ENCODE measurements around the gene SIPA1L3.

The SIPA1L3 gene

DNA sequence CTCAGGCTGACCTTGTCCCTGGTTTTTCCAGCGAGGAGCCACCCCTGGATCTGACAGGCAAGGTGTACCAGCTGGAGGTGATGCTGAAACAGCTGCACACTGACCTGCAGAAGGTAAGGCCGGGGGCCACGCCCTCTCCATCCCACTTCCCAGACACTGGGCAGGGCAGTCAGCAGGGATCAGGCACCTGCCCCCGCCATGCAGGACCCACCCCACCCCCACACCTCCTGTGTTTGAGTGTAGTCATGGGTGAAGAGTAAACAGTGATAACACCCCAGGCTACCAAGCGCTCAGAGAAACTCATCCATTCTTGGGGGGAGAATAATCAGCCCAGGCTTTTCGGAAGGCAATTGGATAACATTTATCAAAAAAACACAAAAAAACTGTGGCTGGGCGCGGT, 297.1 kb downstream of the SIPA1L3 start:
- H3K9ac ChIP-seq (ENCODE audit: low read length) = no peak overlapping the region
- TF ChIP-seq EZH2 (IDR thresholded peaks at IDR 0.05; ENCODE audit: borderline replicate concordance, low read length) = no peak
- TF ChIP-seq, protein P1, sequence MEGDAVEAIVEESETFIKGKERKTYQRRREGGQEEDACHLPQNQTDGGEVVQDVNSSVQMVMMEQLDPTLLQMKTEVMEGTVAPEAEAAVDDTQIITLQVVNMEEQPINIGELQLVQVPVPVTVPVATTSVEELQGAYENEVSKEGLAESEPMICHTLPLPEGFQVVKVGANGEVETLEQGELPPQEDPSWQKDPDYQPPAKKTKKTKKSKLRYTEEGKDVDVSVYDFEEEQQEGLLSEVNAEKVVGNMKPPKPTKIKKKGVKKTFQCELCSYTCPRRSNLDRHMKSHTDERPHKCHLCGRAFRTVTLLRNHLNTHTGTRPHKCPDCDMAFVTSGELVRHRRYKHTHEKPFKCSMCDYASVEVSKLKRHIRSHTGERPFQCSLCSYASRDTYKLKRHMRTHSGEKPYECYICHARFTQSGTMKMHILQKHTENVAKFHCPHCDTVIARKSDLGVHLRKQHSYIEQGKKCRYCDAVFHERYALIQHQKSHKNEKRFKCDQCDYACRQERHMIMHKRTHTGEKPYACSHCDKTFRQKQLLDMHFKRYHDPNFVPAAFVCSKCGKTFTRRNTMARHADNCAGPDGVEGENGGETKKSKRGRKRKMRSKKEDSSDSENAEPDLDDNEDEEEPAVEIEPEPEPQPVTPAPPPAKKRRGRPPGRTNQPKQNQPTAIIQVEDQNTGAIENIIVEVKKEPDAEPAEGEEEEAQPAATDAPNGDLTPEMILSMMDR (IDR thresholded peaks at IDR 0.05; ENCODE audit: low read length) = no peak
- no peaks in the 10 kb centered on the region for H3K9me2 ChIP-seq (ENCODE audit: low read depth, low read length)
- H3K4me2 ChIP-seq (ENCODE audit: low read length) = no peak overlapping the region
- H3K27me3 ChIP-seq (ENCODE audit: insufficient read depth, low read length) = peaks cover 3% of the 10 kb centered on the region; the same call in 1 of the 2 replicates
- H3K79me2 ChIP-seq (ENCODE audit: insufficient read depth, low read length) = no peaks in the 10 kb centered on the region
- no peak overlapping the region for H3K27ac ChIP-seq (ENCODE audit: low read depth, low read length, poor library complexity, severe bottlenecking)
- no peaks in the 10 kb centered on the region for H3F3A ChIP-seq (ENCODE audit: insufficient read depth, low read length)
- H3K4me3 ChIP-seq (ENCODE audit: low read depth, low read length, poor library complexity, severe bottlenecking) = no peak overlapping the region
- H3K9me3 ChIP-seq (ENCODE audit: low read length) = no peaks in the 10 kb centered on the region
- H3K36me3 ChIP-seq (ENCODE audit: insufficient read depth, low read length) = peaks cover 36% of the 10 kb centered on the region
- H2AFZ ChIP-seq (ENCODE audit: low read length) = no peak overlapping the region
- H3K4me1 ChIP-seq (ENCODE audit: insufficient read depth, low read length, severe bottlenecking) = no peaks in the 10 kb centered on the region
- H4K20me1 ChIP-seq (ENCODE audit: insufficient read depth, low read length) = no peaks in the 10 kb centered on the region

DNA sequence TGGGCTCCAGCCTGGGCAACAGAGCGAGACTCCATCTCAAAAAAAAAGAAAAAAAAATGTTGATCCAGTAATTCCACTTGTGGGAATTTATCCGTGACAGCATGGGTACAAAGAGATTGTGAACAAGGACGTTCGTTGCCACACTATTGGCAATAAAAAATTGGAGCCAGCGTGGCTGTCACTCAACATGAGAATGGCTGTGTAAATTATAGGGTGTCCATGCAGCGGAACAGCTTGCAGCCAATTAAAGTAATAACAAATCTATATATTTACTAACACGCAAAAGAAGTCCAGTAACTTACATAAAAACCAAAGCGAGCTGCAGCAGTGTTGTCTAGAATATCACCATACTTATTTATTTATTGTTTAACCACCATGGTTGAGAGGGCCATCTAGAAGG, 297.7 kb downstream of the SIPA1L3 start:
- Histone ChIP-seq H3K27me3 (ENCODE audit: insufficient read depth, low read length) (peaks cover 5% of the 10 kb centered on the region; the same call in 1 of the 2 replicates), H3K9me3 (ENCODE audit: low read length) (no peaks in the 10 kb centered on the region)

DNA sequence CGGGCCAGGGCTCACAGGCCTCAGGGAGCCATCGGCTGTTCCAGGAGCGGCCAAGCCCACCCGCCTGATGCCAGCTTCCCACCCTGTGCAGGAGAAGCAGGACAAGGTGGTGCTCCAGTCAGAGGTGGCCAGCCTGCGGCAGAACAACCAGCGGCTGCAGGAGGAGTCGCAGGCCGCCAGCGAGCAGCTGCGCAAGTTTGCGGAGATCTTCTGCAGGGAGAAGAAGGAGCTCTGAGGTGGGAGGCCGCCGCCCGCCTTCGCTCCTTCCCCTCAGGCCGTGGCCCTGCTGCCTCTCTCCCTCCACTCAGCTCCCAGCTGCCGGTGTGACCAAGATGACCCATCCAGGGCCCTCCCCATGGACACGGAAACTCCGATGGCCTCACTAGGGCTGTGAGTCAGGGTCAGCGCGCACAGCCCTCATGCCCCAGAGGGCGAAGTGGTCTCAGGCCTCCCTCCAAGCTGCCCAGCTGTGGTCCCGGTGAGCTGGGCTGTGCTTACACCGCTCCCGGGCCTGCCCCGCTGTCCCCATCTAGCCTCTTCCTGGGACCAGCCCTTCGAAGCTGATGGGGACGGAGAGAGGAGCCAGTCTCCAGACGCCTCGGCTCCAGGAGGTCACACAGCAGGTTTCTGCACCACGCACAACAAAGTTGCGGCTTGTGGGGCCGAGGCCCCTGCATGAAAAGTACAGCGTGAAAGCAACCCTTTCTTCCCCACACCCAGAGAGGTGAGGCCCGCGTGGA, 299.2 kb downstream of the SIPA1L3 start:
- no peak overlapping the region for H3K27ac ChIP-seq (ENCODE audit: low read depth, low read length, poor library complexity, severe bottlenecking)
- H3K36me3 ChIP-seq (ENCODE audit: insufficient read depth, low read length) = peaks cover 33% of the 10 kb centered on the region
- H3K4me3 ChIP-seq (ENCODE audit: low read depth, low read length, poor library complexity, severe bottlenecking) = no peak overlapping the region
- no peaks in the 10 kb centered on the region for H3F3A ChIP-seq (ENCODE audit: insufficient read depth, low read length)
- H3K9ac ChIP-seq (ENCODE audit: low read length) = no peak overlapping the region
- TF ChIP-seq, protein P1 (IDR thresholded peaks at IDR 0.05; ENCODE audit: low read length) = no peak
- TF ChIP-seq EZH2 (IDR thresholded peaks at IDR 0.05; ENCODE audit: borderline replicate concordance, low read length) = no peak
- peaks cover 7% of the 10 kb centered on the region for H3K4me1 ChIP-seq (ENCODE audit: insufficient read depth, low read length, severe bottlenecking)
- no peaks in the 10 kb centered on the region for H3K9me3 ChIP-seq (ENCODE audit: low read length)
- H3K4me2 ChIP-seq (ENCODE audit: low read length) = no peak overlapping the region
- H4K20me1 ChIP-seq (ENCODE audit: insufficient read depth, low read length) = no peaks in the 10 kb centered on the region
- H2AFZ ChIP-seq (ENCODE audit: low read length) = no peak overlapping the region
- H3K9me2 ChIP-seq (ENCODE audit: low read depth, low read length) = no peaks in the 10 kb centered on the region
- no peaks in the 10 kb centered on the region for H3K79me2 ChIP-seq (ENCODE audit: insufficient read depth, low read length)
- H3K27me3 ChIP-seq (ENCODE audit: insufficient read depth, low read length) = peaks cover 9% of the 10 kb centered on the region; the same call in 1 of the 2 replicates

More for the DNA sequence above, 297.7 kb downstream of the SIPA1L3 start:
- Histone ChIP-seq H3K9ac (ENCODE audit: low read length) (no peak overlapping the region), H3K4me2 (ENCODE audit: low read length) (no peak overlapping the region), H3K36me3 (ENCODE audit: insufficient read depth, low read length) (peaks cover 36% of the 10 kb centered on the region), H3K27ac (ENCODE audit: low read depth, low read length, poor library complexity, severe bottlenecking) (no peak overlapping the region), H3K4me3 (ENCODE audit: low read depth, low read length, poor library complexity, severe bottlenecking) (no peak overlapping the region), H3K79me2 (ENCODE audit: insufficient read depth, low read length) (no peaks in the 10 kb centered on the region), H3K9me2 (ENCODE audit: low read depth, low read length) (no peaks in the 10 kb centered on the region), H2AFZ (ENCODE audit: low read length) (no peak overlapping the region), H4K20me1 (ENCODE audit: insufficient read depth, low read length) (no peaks in the 10 kb centered on the region), H3K4me1 (ENCODE audit: insufficient read depth, low read length, severe bottlenecking) (no peaks in the 10 kb centered on the region), H3F3A (ENCODE audit: insufficient read depth, low read length) (no peaks in the 10 kb centered on the region)
- TF ChIP-seq, protein P1 (IDR thresholded peaks at IDR 0.05; ENCODE audit: low read length) = no peak
- no peak for TF ChIP-seq EZH2 (IDR thresholded peaks at IDR 0.05; ENCODE audit: borderline replicate concordance, low read length)

Data from OCI-LY1 (cell line).